Panc1 (cell line): Measurements from ENCODE around the gene PREPL. TPM values are rescaled to one million over a fixed set of nuclear protein-coding genes. Genes with fewer than 3 reads are reported as not detected.

Experiments used
- ATAC-seq: fragments of 200-7000 bp; cut with Tn5 transposase; 2 replicates; pipeline ENCODE4 v1.9.1; 2020; ENCODE audit warnings: mild to moderate bottlenecking, moderate library complexity
- BruUV-seq: library from RNA; stranded (reverse); fragments of 400-500 nt; replicated peaks from 2 replicates; lab custom pipeline; 2021; lab: Mats Ljungman, UMichigan
- CTCF ChIA-PET: fragments of 300-600 bp; sonication (Branson Sonifier 250); formaldehyde crosslinking; loops from one replicate; lab custom pipeline; 2022; ENCODE audit warnings: antibody characterized with exemption; lab: Charles Lee
- POLR2A ChIA-PET: fragments of 300-600 bp; sonication (Branson Sonifier 250); formaldehyde crosslinking; loops from one replicate; lab custom pipeline; 2022; ENCODE audit warnings: antibody characterized with exemption; lab: Charles Lee
- DNase-seq: peaks from one replicate; pipeline ENCODE4 v3.0.0-alpha.2; 2010; ENCODE audit warnings: low read depth, low spot score
- H3K27ac ChIP-seq: 2 replicates; pipeline ENCODE4 v1.5.1; 2011; ENCODE audit warnings: mild to moderate bottlenecking, low read length, inconsistent platforms
- H3K27me3 ChIP-seq: fragments of 200-500 bp; sonication (Bioruptor generic); 2 replicates; pipeline ENCODE4 v1.6.0; 2014; ENCODE audit warnings: low read length, inconsistent platforms; ENCODE audit not compliant: control insufficient read depth, insufficient read depth
- H3K36me3 ChIP-seq: fragments of 200-500 bp; sonication (Bioruptor generic); 2 replicates; pipeline ENCODE4 v1.5.1; 2014; ENCODE audit warnings: inconsistent platforms, mild to moderate bottlenecking, low read length, moderate library complexity; ENCODE audit not compliant: control insufficient read depth, insufficient read depth
- H3K4me1 ChIP-seq: 2 replicates; pipeline ENCODE4 v1.5.1; 2011; ENCODE audit warnings: inconsistent platforms, mild to moderate bottlenecking, low read length, moderate library complexity; ENCODE audit not compliant: control insufficient read depth, insufficient read depth
- H3K4me3 ChIP-seq, 2 experiments: 2 replicates each; pipeline ENCODE4 v1.5.1; 2011 to 2012; ENCODE audit warnings: low read depth in 2 of 2, low read length in 2 of 2, mild to moderate bottlenecking in 2 of 2, inconsistent platforms in 1 of 2, moderate library complexity in 1 of 2
- H3K9me3 ChIP-seq: fragments of 200-500 bp; sonication (Bioruptor generic); 2 replicates; pipeline ENCODE4 v1.5.1; 2014; ENCODE audit warnings: low read depth, mild to moderate bottlenecking, inconsistent platforms, low read length, moderate library complexity; ENCODE audit not compliant: control insufficient read depth, insufficient read depth
- POLR2AphosphoS5 ChIP-seq: IDR thresholded peaks from 2 replicates; pipeline ENCODE4 v1.6.1; 2012; ENCODE audit warnings: mild to moderate bottlenecking, low read depth, low read length, moderate library complexity
- SIN3A ChIP-seq: IDR thresholded peaks from 2 replicates; pipeline ENCODE4 v1.6.1; 2012; ENCODE audit warnings: low read depth, mild to moderate bottlenecking, low read length, moderate library complexity, borderline replicate concordance; ENCODE audit not compliant: insufficient read depth
- TCF7L2 ChIP-seq: IDR thresholded peaks from 2 replicates; pipeline ENCODE4 v1.6.1; 2011; ENCODE audit warnings: mild to moderate bottlenecking, low read depth, low read length, inconsistent platforms
- in situ Hi-C: cut with HindIII; loops from 2 replicates; pipeline ENCODE4 v1.10.0; 2016; ENCODE audit warnings: low sequenced_read_pairs, low pct_unique_long_range_greater_than_20kb
- intact Hi-C: fragments of 100-400 bp; cut with micrococcal nuclease; formaldehyde crosslinking; loops from one replicate; pipeline ENCODE4 v1.10.0; 2022; ENCODE audit not compliant: unreplicated experiment
- total RNA-seq: library from RNA; stranded (reverse); gene quantifications from one replicate; pipeline ENCODE4 v1.2.1, GENCODE V29; 2021; ENCODE audit not compliant: unreplicated experiment
- TF ChIP-seq, protein P1 (sequence below): fragments of 450-650 bp; IDR thresholded peaks from 2 replicates; pipeline ENCODE4 v1.5.1; 2017; ENCODE audit warnings: mild to moderate bottlenecking
- TF ChIP-seq, protein P2 (sequence below), 2 experiments: IDR thresholded peaks; 2 replicates each; pipeline ENCODE4 v1.6.1; 2011 to 2012; ENCODE audit warnings: low read depth in 2 of 2, control low read depth in 1 of 2, low read length in 1 of 2, mild to moderate bottlenecking in 1 of 2, moderate library complexity in 1 of 2; ENCODE audit not compliant: insufficient read depth in 1 of 2

Gene PREPL
- total RNA-seq, 1 experiment from 2014 or later: 42.5 TPM

DNA sequence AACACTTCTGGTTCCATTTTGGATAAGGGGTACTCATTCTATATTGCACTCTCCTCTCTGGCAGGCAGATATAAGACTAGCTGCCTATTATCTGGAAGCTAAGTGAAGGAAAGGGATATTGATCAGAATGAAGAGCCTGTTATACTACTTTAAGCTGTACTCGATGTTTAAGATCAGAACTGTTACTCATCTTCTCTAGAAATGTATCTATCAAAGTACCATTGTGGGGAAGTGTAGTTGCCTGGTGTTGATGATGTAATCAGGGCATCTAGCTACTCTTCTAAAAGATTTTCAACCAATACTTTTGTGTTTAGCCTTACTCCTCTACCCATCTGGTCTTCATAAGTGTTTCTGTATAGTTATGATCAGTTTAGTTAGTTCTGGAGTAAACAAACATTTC, 6.3 kb upstream of the PREPL start:
- in situ Hi-C loops (no loop called here), intact Hi-C loops (no loop called here)
- H3K36me3 ChIP-seq: no peaks in the 10 kb centered on the region
- ChIA-PET CTCF (no interaction called here), POLR2A (no interaction called here)
- no TSS peak for BruUV-seq
- H3K9me3 ChIP-seq: no peaks in the 10 kb centered on the region
- DNase-seq: no peak
- no peak overlapping the region for H3K4me3 ChIP-seq
- H3K4me1 ChIP-seq: peaks cover 12% of the 10 kb centered on the region
- no peak overlapping the region for H3K27ac ChIP-seq
- H3K27me3 ChIP-seq: no peaks in the 10 kb centered on the region
- ATAC-seq: no peak
- no peak for TF ChIP-seq SIN3A
- no peak for TF ChIP-seq TCF7L2
- TF ChIP-seq, protein P1, sequence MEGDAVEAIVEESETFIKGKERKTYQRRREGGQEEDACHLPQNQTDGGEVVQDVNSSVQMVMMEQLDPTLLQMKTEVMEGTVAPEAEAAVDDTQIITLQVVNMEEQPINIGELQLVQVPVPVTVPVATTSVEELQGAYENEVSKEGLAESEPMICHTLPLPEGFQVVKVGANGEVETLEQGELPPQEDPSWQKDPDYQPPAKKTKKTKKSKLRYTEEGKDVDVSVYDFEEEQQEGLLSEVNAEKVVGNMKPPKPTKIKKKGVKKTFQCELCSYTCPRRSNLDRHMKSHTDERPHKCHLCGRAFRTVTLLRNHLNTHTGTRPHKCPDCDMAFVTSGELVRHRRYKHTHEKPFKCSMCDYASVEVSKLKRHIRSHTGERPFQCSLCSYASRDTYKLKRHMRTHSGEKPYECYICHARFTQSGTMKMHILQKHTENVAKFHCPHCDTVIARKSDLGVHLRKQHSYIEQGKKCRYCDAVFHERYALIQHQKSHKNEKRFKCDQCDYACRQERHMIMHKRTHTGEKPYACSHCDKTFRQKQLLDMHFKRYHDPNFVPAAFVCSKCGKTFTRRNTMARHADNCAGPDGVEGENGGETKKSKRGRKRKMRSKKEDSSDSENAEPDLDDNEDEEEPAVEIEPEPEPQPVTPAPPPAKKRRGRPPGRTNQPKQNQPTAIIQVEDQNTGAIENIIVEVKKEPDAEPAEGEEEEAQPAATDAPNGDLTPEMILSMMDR: no peak
- TF ChIP-seq, protein P2, sequence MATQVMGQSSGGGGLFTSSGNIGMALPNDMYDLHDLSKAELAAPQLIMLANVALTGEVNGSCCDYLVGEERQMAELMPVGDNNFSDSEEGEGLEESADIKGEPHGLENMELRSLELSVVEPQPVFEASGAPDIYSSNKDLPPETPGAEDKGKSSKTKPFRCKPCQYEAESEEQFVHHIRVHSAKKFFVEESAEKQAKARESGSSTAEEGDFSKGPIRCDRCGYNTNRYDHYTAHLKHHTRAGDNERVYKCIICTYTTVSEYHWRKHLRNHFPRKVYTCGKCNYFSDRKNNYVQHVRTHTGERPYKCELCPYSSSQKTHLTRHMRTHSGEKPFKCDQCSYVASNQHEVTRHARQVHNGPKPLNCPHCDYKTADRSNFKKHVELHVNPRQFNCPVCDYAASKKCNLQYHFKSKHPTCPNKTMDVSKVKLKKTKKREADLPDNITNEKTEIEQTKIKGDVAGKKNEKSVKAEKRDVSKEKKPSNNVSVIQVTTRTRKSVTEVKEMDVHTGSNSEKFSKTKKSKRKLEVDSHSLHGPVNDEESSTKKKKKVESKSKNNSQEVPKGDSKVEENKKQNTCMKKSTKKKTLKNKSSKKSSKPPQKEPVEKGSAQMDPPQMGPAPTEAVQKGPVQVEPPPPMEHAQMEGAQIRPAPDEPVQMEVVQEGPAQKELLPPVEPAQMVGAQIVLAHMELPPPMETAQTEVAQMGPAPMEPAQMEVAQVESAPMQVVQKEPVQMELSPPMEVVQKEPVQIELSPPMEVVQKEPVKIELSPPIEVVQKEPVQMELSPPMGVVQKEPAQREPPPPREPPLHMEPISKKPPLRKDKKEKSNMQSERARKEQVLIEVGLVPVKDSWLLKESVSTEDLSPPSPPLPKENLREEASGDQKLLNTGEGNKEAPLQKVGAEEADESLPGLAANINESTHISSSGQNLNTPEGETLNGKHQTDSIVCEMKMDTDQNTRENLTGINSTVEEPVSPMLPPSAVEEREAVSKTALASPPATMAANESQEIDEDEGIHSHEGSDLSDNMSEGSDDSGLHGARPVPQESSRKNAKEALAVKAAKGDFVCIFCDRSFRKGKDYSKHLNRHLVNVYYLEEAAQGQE (IDR thresholded peaks at IDR 0.05; ENCODE audit: insufficient read depth in 1 of 2, low read depth in 2 of 2, low read length in 1 of 2): no peak
- TF ChIP-seq POLR2AphosphoS5: no peak

DNA sequence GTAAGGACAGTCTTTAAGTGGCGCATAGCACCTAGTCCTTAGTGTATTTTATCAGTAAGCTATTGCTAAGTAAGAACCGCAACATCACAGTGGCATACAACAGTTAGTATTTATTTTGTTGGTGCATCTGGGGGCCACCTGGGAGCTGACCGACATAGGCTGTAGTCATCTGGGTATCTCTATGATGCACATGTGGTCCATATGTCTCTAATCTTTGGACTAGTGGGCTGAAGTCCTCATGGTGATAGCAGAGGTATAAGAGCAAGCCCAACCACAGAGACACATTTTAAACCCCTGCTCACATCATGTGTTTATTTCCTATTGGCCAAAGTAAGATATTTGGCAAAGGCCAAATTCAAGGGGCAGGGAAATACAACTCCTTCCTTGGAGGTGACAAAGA, 3.3 kb upstream of the PREPL start:
- no peak overlapping the region for H3K4me3 ChIP-seq
- CTCF ChIA-PET: no interaction called here
- H3K27me3 ChIP-seq: no peaks in the 10 kb centered on the region
- in situ Hi-C loops (no loop called here), intact Hi-C loops (no loop called here)
- no peaks in the 10 kb centered on the region for H3K9me3 ChIP-seq
- ATAC-seq: no peak
- TF ChIP-seq POLR2AphosphoS5 (no peak), SIN3A (no peak), TCF7L2 (no peak)
- TF ChIP-seq, protein P2 (IDR thresholded peaks at IDR 0.05; ENCODE audit: insufficient read depth in 1 of 2, low read depth in 2 of 2, low read length in 1 of 2): no peak
- TF ChIP-seq, protein P1: no peak
- no TSS peak for BruUV-seq
- peaks cover 4% of the 10 kb centered on the region; the same call in 1 of the 2 replicates for H3K36me3 ChIP-seq
- POLR2A ChIA-PET: no interaction called here
- peaks cover 18% of the 10 kb centered on the region for H3K4me1 ChIP-seq
- no peak for DNase-seq
- no peak overlapping the region for H3K27ac ChIP-seq
